Activated T-helper 2 cell treated with anti-CD3 and anti-CD28 coated beads, Interferon-gamma antibody, Interleukin-2, Interleukin-4, amounts not matched to agents 10 μg/mL and 5 μg/mL and 100 μg/mL, durations not matched to agents 14 hours and 24 hours and 36 hours (primary cell): ENCODE results near the gene POC1A. TPM values are rescaled to one million over a fixed set of nuclear protein-coding genes. Genes with fewer than 3 reads are reported as not detected.

Experiments
- DNase-seq: peaks from one replicate; pipeline ENCODE4 v3.0.0; 2021; ENCODE audit warnings: low spot score
- H3K27ac Mint-ChIP-seq: one replicate; pipeline ENCODE4 v1.8.0; 2021; ENCODE audit warnings: mixed read lengths
- H3K27me3 Mint-ChIP-seq: one replicate; pipeline ENCODE4 v1.8.0; 2021; ENCODE audit warnings: low read depth, mixed read lengths
- H3K36me3 Mint-ChIP-seq: one replicate; pipeline ENCODE4 v1.8.0; 2021; ENCODE audit warnings: low read depth, mixed read lengths
- H3K4me1 Mint-ChIP-seq: one replicate; pipeline ENCODE4 v1.8.0; 2021; ENCODE audit warnings: low read depth, mixed read lengths
- H3K4me3 Mint-ChIP-seq: one replicate; pipeline ENCODE4 v1.8.0; 2021; ENCODE audit warnings: low read depth, mild to moderate bottlenecking, moderate library complexity, mixed read lengths
- H3K9me3 Mint-ChIP-seq: one replicate; pipeline ENCODE4 v1.8.0; 2021; ENCODE audit warnings: mixed read lengths
- intact Hi-C: fragments of 100-400 bp; cut with micrococcal nuclease; formaldehyde crosslinking; loops from one replicate; pipeline ENCODE4 v1.15.1; 2023
- total RNA-seq: library from RNA; stranded (reverse); gene quantifications from 2 replicates; pipeline ENCODE4 v1.2.3, GENCODE V29; 2022

The POC1A gene
- total RNA-seq, 1 donor from 2014 or later, result 20.4 TPM

GRCh38 chr3:52194485-52195290 lies 40.5 kb upstream of the POC1A start:
- H3K27me3 Mint-ChIP-seq, result no peaks in the 10 kb centered on the region
- no peak for DNase-seq
- no peak overlapping the region for H3K27ac Mint-ChIP-seq
- H3K4me1 Mint-ChIP-seq, result peaks cover 32% of the 10 kb centered on the region
- no peaks in the 10 kb centered on the region for H3K9me3 Mint-ChIP-seq
- H3K4me3 Mint-ChIP-seq, result no peak overlapping the region
- H3K36me3 Mint-ChIP-seq, result peaks cover 14% of the 10 kb centered on the region
- intact Hi-C loops, result loop anchor here (5.0 kb wide), 1 partner anchor 197 kb away; the partner anchor contains the start of gene RPL29

DNA sequence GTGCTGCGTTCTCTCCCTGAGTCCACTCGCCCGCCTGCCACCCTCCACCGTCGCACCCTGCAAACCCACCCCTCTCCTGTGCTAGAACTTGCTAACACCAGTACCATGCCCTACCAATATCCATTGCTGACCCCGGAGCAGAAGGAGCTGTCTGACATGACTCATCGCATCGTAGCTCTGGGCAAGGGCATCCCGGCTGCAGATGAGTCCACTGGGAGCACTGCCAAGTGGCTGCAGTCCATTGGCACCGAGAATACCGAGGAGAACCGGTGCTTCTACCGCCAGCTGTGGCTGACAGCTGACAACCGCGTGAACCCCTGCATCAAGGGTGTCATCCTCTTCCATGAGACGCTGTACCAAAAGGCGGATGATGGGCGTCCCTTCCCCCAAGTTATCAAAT lies 38.8 kb upstream of the POC1A start:
- no peak for DNase-seq
- Mint-ChIP-seq H3K27me3 (no peaks in the 10 kb centered on the region), H3K36me3 (no peaks in the 10 kb centered on the region), H3K4me1 (peaks cover 36% of the 10 kb centered on the region), H3K9me3 (no peaks in the 10 kb centered on the region), H3K4me3 (no peak overlapping the region), H3K27ac (no peak overlapping the region)
- intact Hi-C loops, result no loop called here

- Mint-ChIP-seq H3K4me3 (no peak overlapping the region), H3K27me3 (no peaks in the 10 kb centered on the region), H3K4me1 (peaks cover 26% of the 10 kb centered on the region), H3K27ac (no peak overlapping the region), H3K9me3 (no peaks in the 10 kb centered on the region), H3K36me3 (no peaks in the 10 kb centered on the region)
- DNase-seq, result no peak
- intact Hi-C loops, result no loop called here
Observed at GRCh38 chr3:52191663-52192062, 37.4 kb upstream of the POC1A start.

- no peaks in the 10 kb centered on the region for H3K9me3 Mint-ChIP-seq
Observed at GRCh38 chr3:52190294-52191074, 36.3 kb upstream of the POC1A start.

DNA sequence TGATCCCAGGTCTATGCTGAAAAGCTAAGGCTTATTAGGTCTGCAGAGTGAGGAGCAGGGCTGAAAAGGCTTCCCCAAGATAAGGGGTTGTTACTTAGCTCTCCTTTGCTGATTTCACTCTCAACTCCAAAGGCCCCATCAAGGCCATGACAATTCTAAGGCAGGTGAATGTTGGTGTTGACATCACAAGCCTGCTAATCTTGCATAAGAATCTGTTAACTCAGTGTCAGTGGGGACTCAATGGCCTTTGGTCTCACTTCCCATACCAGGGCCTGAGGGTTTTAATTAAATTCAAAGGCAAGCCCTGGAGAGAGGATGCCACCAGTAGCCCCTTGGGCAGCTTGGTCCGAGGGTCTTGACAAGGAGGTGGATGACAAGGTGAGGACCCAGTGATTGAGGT lies 34.3 kb upstream of the POC1A start:
- Mint-ChIP-seq H3K27ac (peak overlapping the region; percentile 63), H3K9me3 (no peaks in the 10 kb centered on the region), H3K4me1 (peaks cover 16% of the 10 kb centered on the region), H3K36me3 (no peaks in the 10 kb centered on the region), H3K4me3 (no peak overlapping the region), H3K27me3 (no peaks in the 10 kb centered on the region)
- no peak for DNase-seq
- intact Hi-C loops, result no loop called here

More at GRCh38 chr3:52190294-52191074, 36.3 kb upstream of the POC1A start:
- Mint-ChIP-seq H3K4me3 (no peak overlapping the region), H3K36me3 (no peaks in the 10 kb centered on the region), H3K27me3 (no peaks in the 10 kb centered on the region), H3K27ac (no peak overlapping the region), H3K4me1 (peaks cover 16% of the 10 kb centered on the region)
- no peak for DNase-seq
- intact Hi-C loops, result no loop called here

GRCh38 chr3:52186729-52187128 lies 32.5 kb upstream of the POC1A start:
- Mint-ChIP-seq H3K4me1 (peaks cover 20% of the 10 kb centered on the region), H3K27ac (no peak overlapping the region)
- intact Hi-C loops, result no loop called here

GRCh38 chr3:52185837-52186236 lies 31.6 kb upstream of the POC1A start:
- Mint-ChIP-seq H3K9me3 (no peaks in the 10 kb centered on the region), H3K4me3 (no peak overlapping the region), H3K27ac (no peak overlapping the region), H3K4me1 (peaks cover 20% of the 10 kb centered on the region), H3K36me3 (no peaks in the 10 kb centered on the region), H3K27me3 (no peaks in the 10 kb centered on the region)
- DNase-seq, result no peak
- intact Hi-C loops, result no loop called here

More at GRCh38 chr3:52186729-52187128, 32.5 kb upstream of the POC1A start:
- no peak for DNase-seq
- H3K4me3 Mint-ChIP-seq, result no peak overlapping the region
- no peaks in the 10 kb centered on the region for H3K36me3 Mint-ChIP-seq
- H3K9me3 Mint-ChIP-seq, result no peaks in the 10 kb centered on the region
- no peaks in the 10 kb centered on the region for H3K27me3 Mint-ChIP-seq

- H3K27me3 Mint-ChIP-seq, result peaks cover under 1% of the 10 kb centered on the region
- DNase-seq, result no peak
- intact Hi-C loops, result no loop called here
- no peak overlapping the region for H3K4me3 Mint-ChIP-seq
- H3K27ac Mint-ChIP-seq, result no peak overlapping the region
- no peaks in the 10 kb centered on the region for H3K9me3 Mint-ChIP-seq
- H3K4me1 Mint-ChIP-seq, result peaks cover 20% of the 10 kb centered on the region
- no peaks in the 10 kb centered on the region for H3K36me3 Mint-ChIP-seq
Observed at GRCh38 chr3:52185311-52185710, 31.1 kb upstream of the POC1A start.

DNA sequence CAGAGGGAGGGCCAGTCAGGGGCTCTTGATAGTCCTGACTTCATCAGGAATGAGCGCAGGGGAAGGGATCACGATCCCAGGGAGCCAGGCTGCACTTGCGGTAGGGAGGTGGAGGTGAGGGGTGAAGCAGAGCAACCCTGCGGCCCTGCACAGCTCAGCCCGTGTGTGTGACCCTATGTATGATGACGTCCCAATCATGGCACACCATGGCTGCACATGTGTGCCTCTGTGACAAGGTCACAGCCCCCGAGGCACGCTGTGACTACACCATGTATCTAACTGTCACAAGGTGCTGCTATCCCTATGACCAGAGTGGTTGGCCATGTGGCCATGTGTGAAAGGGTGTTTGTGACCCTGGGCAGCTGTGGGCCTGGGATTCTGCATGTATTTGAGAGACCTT lies 30.5 kb upstream of the POC1A start:
- no peak overlapping the region for H3K4me3 Mint-ChIP-seq
- H3K27ac Mint-ChIP-seq, result no peak overlapping the region
- peaks cover 17% of the 10 kb centered on the region for H3K4me1 Mint-ChIP-seq
- intact Hi-C loops, result no loop called here
- H3K9me3 Mint-ChIP-seq, result no peaks in the 10 kb centered on the region
- no peak for DNase-seq
- peaks cover 4% of the 10 kb centered on the region for H3K27me3 Mint-ChIP-seq
- no peaks in the 10 kb centered on the region for H3K36me3 Mint-ChIP-seq

- intact Hi-C loops, result no loop called here
- no peak overlapping the region for H3K27ac Mint-ChIP-seq
- H3K36me3 Mint-ChIP-seq, result no peaks in the 10 kb centered on the region
- peaks cover 4% of the 10 kb centered on the region for H3K27me3 Mint-ChIP-seq
- no peak overlapping the region for H3K4me3 Mint-ChIP-seq
- H3K9me3 Mint-ChIP-seq, result no peaks in the 10 kb centered on the region
- H3K4me1 Mint-ChIP-seq, result peaks cover 9% of the 10 kb centered on the region
- DNase-seq, result no peak
Observed at GRCh38 chr3:52183786-52184445, 29.7 kb upstream of the POC1A start.

DNA sequence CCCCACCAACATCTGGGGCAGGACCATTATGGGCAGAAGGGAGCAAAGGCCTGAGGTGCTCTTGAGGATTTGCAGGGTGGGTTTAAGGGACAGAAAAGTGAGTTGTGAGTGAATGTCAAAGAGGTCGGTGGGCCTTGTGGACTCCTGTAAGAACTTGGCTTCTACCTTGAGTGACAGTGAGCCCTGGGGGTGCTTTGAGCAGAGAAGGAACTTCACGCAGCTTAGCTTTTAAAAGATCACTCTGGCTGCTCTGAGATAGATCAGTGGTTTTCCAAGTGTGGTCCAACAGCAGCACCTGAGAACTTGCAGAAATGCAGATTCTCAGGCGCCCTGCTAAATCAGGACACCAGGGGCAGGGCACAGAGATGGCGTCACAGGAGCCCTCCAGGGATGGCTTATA lies 28.5 kb upstream of the POC1A start:
- intact Hi-C loops, result no loop called here
- H3K4me3 Mint-ChIP-seq, result no peak overlapping the region
- no peaks in the 10 kb centered on the region for H3K36me3 Mint-ChIP-seq
- H3K27ac Mint-ChIP-seq, result no peak overlapping the region
- DNase-seq, result no peak
- no peaks in the 10 kb centered on the region for H3K9me3 Mint-ChIP-seq
- H3K4me1 Mint-ChIP-seq, result peaks cover 4% of the 10 kb centered on the region
- peaks cover 4% of the 10 kb centered on the region for H3K27me3 Mint-ChIP-seq

GRCh38 chr3:52182196-52182595 lies 28.0 kb upstream of the POC1A start:
- intact Hi-C loops, result no loop called here
- Mint-ChIP-seq H3K27ac (no peak overlapping the region), H3K4me1 (peaks cover 4% of the 10 kb centered on the region), H3K9me3 (no peaks in the 10 kb centered on the region), H3K36me3 (no peaks in the 10 kb centered on the region), H3K27me3 (peaks cover 4% of the 10 kb centered on the region), H3K4me3 (no peak overlapping the region)
- no peak for DNase-seq

DNA sequence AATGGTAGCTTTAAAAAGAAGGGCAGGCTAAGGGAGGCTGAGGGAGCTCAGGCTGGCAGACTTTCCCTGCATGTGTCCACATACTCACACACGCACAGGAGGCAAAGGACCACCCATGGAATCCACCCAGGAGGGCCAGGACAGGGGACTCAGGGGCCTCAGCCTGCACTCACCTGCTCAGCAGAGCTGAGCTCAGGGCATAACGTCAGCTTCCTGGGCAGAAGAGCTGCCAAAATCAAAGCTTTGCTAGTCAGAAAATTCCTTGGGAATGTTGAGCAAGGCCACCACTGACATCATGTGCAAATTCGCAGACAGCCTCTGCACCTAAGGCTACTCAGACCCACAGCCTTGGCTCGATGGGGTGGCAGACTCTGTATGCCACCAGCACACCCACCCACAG lies 27.3 kb upstream of the POC1A start:
- no peak for DNase-seq
- Mint-ChIP-seq H3K27me3 (peaks cover 4% of the 10 kb centered on the region), H3K9me3 (no peaks in the 10 kb centered on the region), H3K4me1 (peaks cover 4% of the 10 kb centered on the region), H3K27ac (no peak overlapping the region), H3K36me3 (no peaks in the 10 kb centered on the region), H3K4me3 (no peak overlapping the region)
- intact Hi-C loops, result no loop called here
